H1 (cell line): ENCODE results near the gene PLXNA4. TPM values are rescaled to one million over a fixed set of nuclear protein-coding genes. Genes with fewer than 3 reads are reported as not detected.

Experiments used
- HDAC2 ChIP-seq, 2 experiments: fragments of 300-600 bp in 1 of 2; sonication (generic) in 1 of 2; IDR thresholded peaks; 2 replicates each; pipeline ENCODE4 v1.6.1; 2011 to 2012; ENCODE audit warnings: low read depth in 2 of 2, low read length in 2 of 2, mild to moderate bottlenecking in 2 of 2, moderate library complexity in 2 of 2, borderline replicate concordance in 1 of 2, inconsistent platforms in 1 of 2
- polyA plus RNA-seq, 7 experiments: library from polyadenylated mRNA; depleted of rRNA in 3 of 7; stranded (reverse) in 5 of 7; unstranded in 2 of 7; fragments of >200 nt in 5 of 7; fragments of 200-250 nt in 2 of 7; gene quantifications; 1 replicate in 5 of 7; 2 replicates in 1 of 7; 4 replicates in 1 of 7; pipeline versions ENCODE4 v1.2.1 to v1.2.3, GENCODE V29; 2011 to 2013; ENCODE audit warnings: missing spikeins in 2 of 7, mixed read lengths in 2 of 7
- total RNA-seq: library from RNA; stranded (reverse); fragmentation: NEBNext Ultra II Directional; extraction: Animal tissue kit (Norgen Biotek cat#: 25700); gene quantifications from 2 replicates; pipeline ENCODE4 v1.2.1, GENCODE V29; 2021

The PLXNA4 gene
- total and polyA plus RNA-seq, 2 of the 8 experiments (the other 6 are each of a cell fraction or from before 2014, with no cell fraction given) = 0.76 to 0.79 TPM

DNA sequence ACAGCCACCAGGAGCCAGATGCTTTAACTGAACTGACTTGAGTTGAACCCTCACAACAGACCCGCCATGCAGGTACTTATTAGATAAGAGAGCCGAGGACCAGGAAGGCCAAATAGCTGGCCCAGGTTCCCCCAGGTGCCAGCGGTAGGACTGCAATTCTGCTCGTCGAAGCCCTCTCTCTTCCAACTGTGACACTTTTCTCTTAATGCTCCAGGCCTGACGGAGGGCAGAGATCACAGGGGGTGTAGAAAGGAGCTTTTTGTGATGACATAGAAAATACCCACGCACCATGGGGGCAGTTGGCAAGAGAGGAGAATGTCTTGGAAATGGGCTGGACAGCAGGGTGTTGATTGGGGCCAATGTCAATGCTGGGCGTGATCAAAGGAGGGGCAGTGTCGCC, 208.5 kb downstream of the PLXNA4 start (continued):
- TF ChIP-seq HDAC2 (IDR thresholded peaks at IDR 0.05; ENCODE audit: borderline replicate concordance in 1 of 2, low read depth in 2 of 2, low read length in 2 of 2) = no peak
